GM18519 (cell line): ENCODE data around the gene CDHR3.
"Not testable (repeated sequence)": the region's sequence is repeated elsewhere in the genome, so short reads cannot be mapped to it uniquely, and the experiment has no call there.

Experiments used
- ATAC-seq: cut with Tn5 transposase; IDR thresholded peaks from one replicate; pipeline ENCODE4 v1.9.1; 2021; ENCODE audit warnings: mild to moderate bottlenecking, moderate library complexity; ENCODE audit not compliant: unreplicated experiment, low FRiP score

The CDHR3 gene

DNA sequence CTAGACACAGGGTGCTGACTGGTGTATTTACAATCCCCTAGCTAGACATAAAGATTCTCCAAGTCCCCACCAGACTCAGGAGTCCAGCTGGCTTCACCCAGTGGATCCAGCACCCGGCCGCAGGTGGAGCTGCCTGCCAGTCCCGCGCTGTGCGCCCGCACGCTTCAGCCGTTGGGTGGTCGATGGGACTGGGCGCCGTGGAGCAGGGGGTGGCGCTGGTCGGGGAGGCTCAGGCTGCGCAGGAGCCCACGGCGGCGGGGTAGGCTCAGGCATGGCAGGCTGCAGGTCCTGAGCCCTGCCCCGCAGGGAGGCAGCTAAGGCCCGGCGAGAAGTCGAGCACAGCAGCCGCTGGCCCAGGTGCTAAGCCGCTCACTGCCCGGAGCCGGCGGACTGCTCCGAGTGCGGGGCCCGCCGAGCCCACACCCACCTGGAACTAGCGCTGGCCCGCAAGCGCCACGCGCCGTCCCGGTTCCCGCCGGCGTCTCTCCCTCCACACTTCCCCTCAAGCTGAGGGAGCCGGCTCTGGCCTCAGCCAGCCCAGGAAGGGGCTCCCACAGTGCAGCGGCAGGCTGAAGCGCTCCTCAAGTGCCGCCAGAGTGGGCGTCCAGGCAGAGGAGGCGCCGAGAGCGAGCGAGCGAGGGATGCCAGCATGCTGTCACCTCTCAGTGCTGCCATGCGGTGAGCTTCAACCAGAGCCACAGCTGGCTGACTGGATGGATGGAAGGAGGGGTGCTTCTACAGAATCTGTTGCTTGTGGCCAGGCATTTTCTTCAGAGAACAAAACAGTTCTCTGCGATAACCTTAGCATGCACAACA is 7.2 kb upstream of the CDHR3 start:
- not testable (repeated sequence) for ATAC-seq

DNA sequence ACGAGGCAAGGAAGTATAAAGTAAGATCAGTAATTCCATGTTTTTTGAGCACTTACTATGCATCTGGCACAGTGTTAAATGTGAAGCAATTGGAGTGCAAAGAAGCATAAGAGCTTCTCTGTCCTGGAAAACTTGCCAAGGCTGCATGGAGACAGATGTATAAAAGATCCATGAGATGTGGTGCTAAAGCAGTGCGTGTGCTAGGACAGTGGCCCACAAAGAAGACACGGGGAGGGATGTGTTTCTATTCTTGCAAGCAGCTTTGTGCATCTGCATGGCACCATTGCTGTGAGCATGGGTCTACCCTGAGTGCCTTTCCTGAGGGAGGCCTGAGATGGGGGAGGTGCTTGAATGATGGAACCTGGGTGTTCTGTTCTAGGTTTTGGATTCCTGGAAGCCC is 5.1 kb upstream of the CDHR3 start:
- ATAC-seq, result no peak

DNA sequence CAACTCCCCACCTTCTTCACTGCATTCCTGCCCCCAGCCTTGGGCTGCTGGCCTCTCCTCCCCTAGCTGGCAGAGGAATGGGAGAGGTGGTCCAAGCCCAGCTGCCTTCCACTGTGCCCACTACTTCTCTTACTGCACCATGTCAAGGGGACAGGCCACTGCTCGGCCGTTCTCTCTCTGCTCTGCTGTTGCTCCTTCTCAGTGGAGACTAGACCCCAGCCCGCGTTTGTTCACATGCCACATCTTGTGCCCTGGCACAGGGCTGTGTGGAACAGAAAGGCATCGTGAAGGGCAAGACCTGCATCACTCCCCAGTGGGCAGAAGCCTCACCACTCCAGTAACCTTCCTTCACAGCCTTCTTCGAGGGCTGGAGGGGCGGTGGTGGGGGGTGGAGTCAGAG is 711 bp upstream of the CDHR3 start:
- ATAC-seq, result no peak

DNA sequence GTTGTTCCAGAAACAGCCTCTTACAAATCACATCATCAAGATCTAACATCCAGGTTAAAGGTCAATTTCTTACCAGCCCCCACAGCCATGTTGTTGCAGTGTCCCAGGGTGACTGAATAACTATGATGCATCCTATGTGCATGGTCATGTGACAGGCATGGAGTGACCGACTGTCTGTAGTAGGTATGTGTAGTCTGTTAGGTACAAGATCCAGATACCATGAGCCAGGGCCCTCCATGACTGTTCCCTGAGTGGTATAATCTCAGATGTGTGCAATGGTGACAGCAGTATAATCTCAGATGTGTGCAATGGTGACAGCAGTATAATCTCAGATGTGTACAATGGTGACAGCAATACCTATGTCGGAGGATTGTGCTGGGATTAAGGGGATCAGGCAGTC is 8.8 kb downstream of the CDHR3 start:
- ATAC-seq, result no peak

DNA sequence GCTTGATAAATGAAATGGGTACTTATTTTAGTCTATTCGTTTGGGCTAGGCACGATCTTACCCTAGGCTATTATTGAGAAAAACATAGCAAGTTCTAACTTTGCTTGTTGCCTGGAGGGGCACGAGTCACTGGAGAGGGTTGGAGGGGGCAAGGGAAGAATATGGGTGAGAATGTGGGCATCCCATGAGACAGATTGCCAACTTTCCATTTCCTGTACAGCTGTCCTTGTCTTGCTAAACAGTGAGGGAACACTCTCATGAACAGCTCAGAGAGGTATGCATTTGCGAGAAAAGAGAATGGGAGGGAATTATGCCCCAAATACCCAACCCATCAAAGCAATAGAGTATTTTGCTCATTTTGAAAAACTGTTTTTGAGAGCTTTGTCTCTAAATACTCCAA is 9.2 kb downstream of the CDHR3 start:
- no peak for ATAC-seq

DNA sequence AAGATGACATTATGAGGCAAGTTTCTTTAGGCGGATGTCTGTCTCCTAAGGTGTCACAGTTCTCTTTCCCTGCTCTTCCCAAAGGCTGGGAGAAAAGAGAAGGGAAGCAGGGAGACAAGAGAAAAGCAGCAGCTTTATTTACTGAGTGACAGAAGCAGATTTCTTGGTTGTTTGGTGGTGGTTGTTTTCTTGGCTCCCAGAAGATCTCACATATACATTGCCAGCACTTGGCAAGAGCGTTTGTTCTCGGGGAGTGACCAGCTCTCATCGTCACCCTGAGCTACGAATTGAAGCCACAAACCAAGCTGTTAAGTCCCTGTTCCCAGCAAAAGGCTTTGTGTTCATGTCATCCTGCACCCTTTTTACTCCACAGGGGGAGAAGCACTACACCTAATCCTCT is 11.4 kb downstream of the CDHR3 start:
- ATAC-seq, result no peak

DNA sequence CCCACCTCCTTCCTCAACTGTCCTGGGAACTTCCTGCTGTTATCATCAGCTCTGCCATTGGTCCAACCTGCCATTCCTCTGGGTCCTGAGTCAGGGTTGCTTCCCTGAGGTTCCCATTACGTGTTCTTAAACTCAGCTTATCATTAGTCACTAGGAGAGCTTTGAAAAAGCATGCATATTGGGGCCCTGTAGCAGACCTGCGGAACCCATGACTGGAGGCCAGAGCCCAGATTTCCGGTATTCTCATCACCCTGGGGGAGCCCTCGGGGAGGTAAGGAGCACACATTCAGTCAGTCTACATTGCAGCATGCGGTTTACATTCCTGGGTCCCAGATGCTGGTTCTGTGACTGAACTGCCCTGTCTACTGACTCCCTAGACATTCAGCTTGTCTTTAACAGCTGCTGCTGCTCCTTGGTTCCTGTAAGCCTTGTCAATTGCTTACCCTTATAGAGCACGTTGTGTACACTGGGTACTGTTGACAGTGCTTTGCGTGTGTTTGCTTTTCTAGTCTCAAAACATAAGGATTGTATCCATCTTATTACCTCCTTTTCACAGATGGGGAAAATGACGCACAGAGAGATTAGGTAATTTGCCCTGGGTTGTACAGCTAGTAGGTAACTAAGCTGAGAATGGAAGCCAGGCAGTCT is 12.8 kb downstream of the CDHR3 start:
- ATAC-seq, result no peak

DNA sequence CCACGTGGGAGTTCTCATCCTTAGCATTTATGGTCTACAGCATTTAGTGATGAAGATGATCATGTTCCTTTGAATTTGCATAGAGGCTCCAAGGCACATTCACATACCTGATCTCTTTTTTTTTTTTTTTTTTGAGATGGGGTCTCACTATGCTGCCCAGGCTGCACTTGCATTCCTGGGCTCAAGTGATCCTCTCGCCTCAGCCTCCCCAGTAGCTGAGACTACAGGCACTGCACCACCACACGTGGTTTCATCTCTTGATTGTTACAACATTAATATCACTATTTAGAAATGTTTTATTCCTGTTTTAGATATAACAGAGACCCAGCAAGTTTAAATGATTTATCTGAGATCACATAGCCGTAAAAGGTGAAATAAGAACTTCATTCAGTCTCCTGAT is 13.8 kb downstream of the CDHR3 start:
- no peak for ATAC-seq

DNA sequence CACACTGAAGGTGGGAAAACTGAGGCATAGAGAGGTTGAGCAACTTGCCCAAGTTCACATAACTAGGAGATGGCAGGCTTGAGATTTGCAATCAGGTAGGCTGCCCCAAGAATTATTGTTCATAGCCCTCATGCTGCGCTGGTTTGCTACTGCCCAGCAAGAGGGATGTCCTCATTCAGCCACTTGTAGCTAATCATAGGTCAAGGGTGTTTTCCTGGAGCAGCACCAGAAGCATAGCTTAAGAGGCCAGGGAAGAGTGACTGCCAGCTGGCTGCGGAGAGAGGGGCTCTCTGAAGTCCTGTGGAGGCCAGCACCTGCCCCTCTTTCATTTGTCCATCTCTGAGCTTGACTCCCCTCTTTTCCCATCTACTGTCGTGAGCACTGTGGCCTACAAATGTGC is 15.0 kb downstream of the CDHR3 start:
- ATAC-seq, result no peak

DNA sequence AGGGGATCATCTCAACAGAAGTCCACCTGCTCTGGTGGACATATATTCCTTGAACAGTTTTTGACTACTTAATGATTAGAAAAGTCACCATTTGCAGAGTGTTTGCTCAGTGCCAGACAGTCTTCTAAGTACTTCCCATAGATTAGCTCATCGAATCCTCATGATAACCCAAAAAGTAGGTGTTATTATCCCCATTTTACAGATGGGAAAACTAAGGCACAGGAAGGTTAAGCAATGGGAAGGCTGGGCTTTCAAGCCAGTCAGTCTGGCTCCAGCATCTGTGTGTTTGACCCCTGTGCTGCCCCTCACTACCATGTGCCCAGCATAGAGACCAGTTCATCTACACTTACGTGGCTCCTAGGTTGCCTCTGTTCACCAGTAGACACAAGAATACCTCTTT is 15.9 kb downstream of the CDHR3 start:
- ATAC-seq, result no peak

DNA sequence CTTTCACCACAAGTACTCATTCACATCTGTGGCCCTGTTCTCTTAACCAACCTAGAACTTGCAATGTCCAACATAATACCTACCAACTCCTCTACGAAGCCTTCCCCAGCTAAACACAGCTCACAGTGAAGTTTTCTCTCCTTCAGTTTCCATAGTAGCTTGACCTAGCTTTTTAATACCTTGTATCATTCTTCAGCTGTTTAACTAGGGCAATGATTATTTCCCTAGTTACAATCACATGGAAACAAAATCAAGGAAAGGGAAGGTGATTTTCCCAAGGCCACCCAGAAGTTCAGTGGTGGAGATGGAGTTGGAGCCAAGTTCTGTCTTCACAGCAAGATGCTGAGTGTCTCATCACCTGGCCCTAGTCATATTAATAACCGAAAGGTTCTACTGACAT is 16.3 kb downstream of the CDHR3 start:
- no peak for ATAC-seq

DNA sequence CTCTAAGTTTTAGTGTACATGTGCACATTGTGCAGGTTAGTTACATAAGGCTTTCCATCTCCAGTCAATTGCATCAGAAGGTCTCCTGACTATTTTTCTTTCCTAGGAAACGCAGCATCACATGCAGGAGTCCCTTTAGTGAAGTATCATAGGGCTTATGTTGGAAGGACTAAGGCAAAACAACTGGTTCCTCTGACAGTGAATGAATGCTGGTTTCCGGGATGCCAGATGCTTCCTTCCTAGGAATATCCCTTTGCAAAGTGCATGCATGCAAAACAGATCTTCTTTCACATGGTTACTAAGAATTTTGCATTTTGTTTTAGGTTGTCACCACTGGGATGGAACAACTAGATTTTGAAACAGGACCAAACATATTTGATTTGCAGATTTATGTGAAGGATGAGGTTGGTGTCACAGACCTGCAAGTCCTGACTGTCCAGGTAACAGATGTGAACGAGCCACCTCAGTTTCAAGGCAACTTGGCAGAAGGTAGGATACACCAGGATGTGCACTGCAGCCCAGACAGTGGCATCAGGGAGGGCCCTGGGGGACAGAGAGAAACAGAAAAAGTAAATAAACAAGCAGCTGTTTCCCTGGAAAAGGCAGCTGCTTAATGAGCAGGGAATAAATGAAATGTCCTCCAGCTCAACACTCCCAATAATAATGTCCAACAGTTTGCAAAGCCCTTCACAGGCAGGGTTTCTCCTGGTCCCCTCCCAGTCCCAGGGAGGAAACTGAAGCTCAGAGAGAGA is 17.8 kb downstream of the CDHR3 start:
- ATAC-seq, result no peak

DNA sequence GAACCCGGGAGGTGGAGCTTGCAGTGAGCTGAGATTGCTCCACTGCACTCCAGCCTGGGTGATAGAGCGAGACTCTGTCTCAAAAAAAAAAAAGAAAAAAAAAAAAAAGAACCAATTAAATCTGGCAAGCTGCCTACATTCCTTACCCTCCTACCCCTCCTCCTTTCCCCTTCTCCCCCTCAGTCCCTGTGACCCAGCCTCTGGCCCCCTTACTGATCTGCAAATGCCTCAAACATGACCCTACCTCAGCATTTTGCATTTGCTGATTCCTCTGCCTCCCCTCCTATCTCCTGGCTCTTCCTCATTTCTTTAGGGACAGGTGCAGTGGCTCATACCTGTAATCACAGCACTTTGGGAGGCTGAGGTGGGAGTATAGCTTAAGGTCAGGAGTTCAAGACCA is 19.3 kb downstream of the CDHR3 start:
- ATAC-seq, result no peak

DNA sequence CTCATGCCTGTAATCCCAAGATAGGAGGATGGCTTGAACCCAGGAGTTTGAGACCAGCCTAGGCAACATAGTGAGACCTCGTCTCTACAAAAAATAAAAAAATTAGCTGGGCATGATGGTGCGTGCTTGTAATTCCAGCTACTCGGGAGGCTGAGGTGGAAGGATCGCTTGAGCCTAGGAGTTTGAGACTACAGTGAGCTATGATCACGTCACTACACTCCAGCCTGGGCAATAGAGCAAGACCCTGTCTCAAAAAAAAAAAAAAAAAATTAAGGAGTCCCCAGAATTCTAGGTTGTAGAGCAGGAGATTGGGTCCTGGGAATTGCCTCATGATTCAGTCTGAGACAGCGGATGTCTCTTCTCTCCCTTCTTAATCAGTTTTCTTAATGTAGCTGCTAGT is 21.7 kb downstream of the CDHR3 start:
- not testable (repeated sequence) for ATAC-seq

DNA sequence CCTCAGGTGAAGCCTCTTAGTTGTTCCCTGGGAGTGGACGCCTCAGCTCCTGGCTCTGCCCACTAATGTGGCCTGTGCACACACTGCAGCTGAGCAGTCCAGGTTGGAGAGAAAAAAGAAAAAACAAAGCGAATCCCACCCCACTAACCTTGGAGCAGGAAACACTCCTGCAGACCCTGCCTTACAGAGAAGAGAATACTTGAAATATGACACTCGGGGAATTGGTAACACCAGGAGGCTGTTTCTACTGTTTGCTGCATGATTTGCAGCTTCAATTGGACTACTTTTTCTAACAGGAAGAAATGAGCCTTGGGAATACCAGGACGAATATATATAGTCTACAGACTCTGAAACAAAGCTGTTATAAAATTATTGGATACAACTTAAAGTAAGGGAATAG is 22.2 kb downstream of the CDHR3 start:
- ATAC-seq, result no peak

DNA sequence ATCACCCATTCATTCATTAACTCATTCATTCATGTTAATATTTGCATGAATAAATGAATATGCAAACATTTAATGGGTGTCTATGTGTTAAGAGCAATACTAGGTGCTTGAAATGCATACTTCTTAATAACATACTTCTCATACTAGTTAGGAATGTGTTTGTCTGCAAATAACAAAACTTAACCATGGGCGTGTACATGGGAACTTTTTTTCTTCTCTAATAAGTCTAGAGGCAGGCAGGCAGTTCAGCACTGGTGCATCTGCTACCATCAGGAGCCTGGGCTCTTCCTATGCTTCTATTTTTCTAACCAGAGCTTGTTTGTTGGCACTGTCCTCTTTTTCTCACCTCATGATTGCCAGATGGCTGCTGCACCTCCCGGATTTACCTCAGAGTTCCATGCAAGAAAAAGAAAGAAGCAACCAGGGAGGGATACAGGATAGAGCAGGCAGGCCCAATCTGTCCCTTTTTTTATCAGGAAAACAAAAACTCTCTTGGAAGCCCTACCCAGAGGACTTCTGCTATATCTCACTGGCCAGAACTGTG is 22.7 kb downstream of the CDHR3 start:
- ATAC-seq, result no peak

DNA sequence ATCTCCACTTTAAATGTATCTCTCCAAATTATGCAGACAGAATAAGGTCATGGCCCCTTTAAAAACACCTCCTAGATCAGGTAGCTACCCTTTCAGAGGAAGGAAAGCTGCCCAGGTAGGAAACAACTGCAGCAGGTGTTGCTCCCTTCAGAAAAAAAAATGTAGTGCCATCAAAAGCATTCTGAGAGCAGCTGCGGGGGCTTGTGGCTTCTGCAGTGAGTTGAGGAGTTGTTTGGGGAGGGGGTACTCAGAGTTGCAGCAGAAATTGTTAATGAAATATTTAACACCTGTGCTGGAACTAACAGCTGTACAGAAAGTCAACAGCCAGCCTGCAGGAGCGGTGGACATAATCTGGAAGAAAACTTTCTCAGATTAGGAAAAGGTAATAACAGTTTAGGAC is 24.0 kb downstream of the CDHR3 start:
- no peak for ATAC-seq

DNA sequence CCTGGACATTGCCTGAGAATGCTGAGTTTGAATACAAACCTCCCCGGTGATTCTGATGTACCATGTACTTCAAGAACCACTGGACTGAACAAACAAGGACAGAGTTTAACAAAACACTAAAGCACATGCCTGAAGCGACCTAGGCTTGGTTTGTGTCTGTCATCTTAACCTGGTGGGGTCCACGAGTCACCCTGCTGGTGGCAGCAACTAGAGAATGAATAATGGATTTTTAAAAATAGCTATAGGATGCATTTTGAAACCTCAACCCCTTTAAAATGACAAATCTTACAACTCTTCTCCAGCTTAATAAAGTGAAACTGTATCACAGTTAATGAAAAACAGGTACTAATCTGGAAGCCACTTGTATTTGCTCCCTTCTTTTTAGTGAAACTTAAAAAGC is 25.2 kb downstream of the CDHR3 start:
- ATAC-seq, result no peak

DNA sequence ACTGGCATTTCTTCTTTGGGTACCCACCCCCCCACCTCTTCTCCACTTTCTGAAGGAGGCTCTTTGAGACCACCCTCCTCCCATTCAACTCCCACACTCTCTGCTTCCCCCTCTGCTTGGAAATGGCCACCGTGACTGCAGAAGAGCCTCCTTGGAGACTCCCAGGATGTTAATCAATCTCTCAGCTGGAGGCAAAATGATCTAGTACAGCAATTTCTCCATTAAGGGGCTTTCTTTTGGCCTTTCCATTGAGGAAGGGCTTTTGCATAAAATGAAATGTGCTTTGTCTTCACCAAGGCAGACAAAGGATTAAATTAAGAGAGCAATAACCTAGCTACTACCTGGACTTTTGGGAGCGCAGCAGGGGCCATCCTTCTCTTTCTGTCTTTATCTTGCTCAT is 26.1 kb downstream of the CDHR3 start:
- no peak for ATAC-seq

DNA sequence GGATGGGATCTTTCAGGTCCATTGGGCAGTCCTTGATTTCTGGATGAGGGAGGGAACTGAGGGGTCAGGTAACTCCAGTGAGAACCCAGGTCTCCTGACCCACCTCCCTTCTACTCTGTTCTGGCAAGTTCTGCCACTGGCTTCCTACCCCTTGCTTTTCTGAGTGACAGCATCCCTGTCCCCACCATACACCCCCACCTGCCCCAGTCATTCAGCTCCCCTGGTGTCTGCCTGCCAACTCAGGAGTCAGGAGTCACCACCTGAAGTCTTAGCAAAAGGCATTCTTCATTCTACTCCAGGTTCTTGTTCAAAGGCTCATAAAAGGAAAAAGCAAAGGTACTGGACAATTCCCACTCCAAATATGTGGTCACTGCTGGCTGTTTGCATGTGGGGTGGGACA is 26.6 kb downstream of the CDHR3 start:
- ATAC-seq, result no peak

DNA sequence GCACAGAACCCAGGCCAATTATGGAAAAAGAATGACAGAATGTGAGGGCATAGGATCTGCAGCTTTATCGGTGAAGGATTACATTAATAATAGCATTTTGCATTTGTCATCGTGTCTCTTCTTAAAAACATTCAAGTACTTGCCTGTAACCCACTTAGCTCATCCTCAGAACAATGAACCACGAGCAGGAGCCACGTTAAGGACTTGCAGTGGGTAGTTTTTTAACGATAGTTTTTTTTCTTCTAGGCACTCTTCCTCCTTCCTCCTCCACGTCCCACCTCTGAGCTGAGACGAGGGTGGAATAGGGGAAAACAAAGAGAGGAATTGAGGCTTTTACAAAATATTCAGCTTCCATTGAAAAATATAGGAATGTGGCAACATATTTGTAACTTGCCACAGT is 27.1 kb downstream of the CDHR3 start:
- no peak for ATAC-seq
